ENCODE measurements around the gene DDX27. TPM values are rescaled to one million over a fixed set of nuclear protein-coding genes. Genes with fewer than 3 reads are reported as not detected.

DDX27 gene
- total RNA-seq, 4 donors from 2014 or later, result 30.4 to 45.8 (median 38.2) TPM

DNA sequence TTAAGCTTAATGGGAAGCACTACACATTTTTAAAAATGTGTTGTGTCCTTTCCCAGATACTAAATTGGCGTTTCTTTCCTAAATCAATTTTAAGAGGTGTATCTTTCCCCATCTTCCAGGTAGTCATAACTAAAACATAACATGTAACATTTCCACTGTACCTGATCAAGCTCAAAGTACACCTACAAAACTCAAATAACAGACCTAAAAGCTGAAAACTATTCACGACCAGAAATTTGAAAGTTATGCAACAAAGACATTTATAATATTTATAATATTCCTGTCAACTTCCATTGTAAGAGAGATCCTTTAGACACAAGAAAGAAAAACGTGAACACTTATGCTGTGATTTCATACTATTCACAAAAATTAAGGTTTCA is 34.5 kb upstream of the DDX27 start:
- DNase-seq, result no peak
- H3K9me3 ChIP-seq, result no peaks in the 10 kb centered on the region
- TF ChIP-seq POLR2A (IDR thresholded peaks at IDR 0.05), result no peak
- TF ChIP-seq, protein P1, sequence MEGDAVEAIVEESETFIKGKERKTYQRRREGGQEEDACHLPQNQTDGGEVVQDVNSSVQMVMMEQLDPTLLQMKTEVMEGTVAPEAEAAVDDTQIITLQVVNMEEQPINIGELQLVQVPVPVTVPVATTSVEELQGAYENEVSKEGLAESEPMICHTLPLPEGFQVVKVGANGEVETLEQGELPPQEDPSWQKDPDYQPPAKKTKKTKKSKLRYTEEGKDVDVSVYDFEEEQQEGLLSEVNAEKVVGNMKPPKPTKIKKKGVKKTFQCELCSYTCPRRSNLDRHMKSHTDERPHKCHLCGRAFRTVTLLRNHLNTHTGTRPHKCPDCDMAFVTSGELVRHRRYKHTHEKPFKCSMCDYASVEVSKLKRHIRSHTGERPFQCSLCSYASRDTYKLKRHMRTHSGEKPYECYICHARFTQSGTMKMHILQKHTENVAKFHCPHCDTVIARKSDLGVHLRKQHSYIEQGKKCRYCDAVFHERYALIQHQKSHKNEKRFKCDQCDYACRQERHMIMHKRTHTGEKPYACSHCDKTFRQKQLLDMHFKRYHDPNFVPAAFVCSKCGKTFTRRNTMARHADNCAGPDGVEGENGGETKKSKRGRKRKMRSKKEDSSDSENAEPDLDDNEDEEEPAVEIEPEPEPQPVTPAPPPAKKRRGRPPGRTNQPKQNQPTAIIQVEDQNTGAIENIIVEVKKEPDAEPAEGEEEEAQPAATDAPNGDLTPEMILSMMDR (IDR thresholded peaks at IDR 0.05), result no peak
- H3K27ac ChIP-seq, result peak overlapping the region; percentile 12 to 34 (median 31)
- 70 to 75% methylated on average over 3 of the region's 3 CpGs for WGBS, 2 donors
- no peaks in the 10 kb centered on the region for H3K27me3 ChIP-seq
- H3K4me3 ChIP-seq (replicated peaks in 1 of 3), result no peak overlapping the region
- intact Hi-C loops (cut with DNase I), result loop anchor here (5.0 kb wide), 2 partner anchors 52 to 93 kb away; partner anchors contain the start of gene ZNFX1
- H3K36me3 ChIP-seq, result no peaks in the 10 kb centered on the region
- peaks cover 54 to 62% of the 10 kb centered on the region in 2 donors for H3K4me1 ChIP-seq

DNA sequence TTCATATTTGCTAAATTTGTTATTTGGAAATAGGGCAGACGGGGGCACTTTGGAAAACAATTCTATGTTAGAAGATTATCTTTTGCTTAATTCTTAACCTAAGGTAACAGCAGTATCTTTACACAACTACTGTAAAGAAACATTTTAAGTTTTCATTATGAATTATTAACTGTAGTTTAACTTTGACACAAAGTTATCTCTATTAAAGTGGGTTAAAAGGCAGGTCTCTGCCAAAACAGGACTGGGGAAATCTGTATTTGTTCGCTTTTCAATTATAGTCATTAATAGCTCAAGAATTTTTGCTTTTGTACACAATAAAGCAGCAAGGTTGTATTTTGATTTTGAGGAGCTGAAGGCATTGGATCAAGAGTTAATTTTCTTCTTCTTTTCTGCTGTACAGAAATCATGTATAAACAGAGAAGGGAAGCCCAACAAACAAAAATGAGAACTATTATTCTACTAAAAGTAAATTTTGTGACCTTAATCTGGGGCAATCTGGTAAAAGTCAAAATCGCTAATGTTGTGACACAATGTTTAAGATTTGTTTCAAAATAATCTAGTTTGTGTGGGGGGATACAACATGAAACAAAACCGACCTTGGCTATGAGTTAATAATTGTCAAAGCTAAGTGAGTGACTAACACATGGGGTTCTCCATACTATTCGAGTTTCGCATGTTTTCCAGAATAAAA is 34.0 kb upstream of the DDX27 start:
- H3K4me3 ChIP-seq (replicated peaks in 1 of 3), result no peak overlapping the region
- peak overlapping the region; percentile 81 to 95 (median 88) for H3K27ac ChIP-seq
- 83 to 85% methylated on average over 6 of the region's 6 CpGs for WGBS, 2 donors
- intact Hi-C loops (cut with DNase I), result loop anchor here (5.0 kb wide), 2 partner anchors 53 to 92 kb away; partner anchors contain the start of gene ZNFX1
- DNase-seq, result no peak
- H3K4me1 ChIP-seq, result peaks cover 49 to 56% of the 10 kb centered on the region in 2 donors
- TF ChIP-seq POLR2A (IDR thresholded peaks at IDR 0.05), result no peak
- TF ChIP-seq, protein P1 (IDR thresholded peaks at IDR 0.05), result no peak
- H3K9me3 ChIP-seq, result no peaks in the 10 kb centered on the region
- H3K27me3 ChIP-seq, result no peaks in the 10 kb centered on the region
- H3K36me3 ChIP-seq, result no peaks in the 10 kb centered on the region

DNA sequence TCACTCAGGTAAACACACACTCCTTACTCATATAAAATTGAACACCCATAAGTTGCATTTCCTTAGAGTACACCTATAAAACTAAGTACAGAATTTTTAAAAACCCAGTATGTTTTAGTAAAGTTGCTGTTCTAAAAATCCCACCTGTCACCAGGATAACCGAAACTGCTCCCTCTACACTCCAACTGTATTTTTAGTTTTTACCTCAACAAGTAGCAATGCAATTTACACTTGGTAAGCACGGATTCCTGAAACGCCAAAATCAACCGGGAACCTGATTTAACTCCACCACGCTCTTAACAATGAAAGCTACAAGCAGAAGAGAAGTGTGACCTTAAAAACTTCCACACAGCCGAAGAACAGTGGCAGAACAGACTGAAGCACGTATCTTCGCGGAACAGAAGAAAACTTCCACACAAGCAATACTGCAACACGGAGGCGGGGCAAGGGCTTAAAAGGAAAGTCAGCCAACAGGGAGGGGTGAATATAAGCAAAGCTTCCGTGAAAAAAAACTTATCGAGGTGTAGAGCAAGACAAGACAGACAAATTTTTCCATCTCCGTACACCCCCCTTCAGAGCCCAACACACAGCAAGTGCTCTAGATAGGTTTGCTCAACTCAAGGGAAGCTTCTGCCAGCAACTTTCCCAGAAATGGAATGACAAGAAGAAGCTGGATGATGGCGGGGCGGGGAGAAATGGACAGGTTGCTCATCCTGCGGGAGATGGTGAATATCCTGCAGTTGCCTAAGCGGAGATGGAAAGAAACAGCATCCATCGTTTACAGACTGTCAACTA is 32.5 kb upstream of the DDX27 start:
- H3K4me1 ChIP-seq, result peaks cover 40 to 43% of the 10 kb centered on the region in 2 donors
- no peaks in the 10 kb centered on the region for H3K36me3 ChIP-seq
- intact Hi-C loops (cut with DNase I), result loop anchor here (5.0 kb wide), 2 partner anchors 54 to 91 kb away; partner anchors contain the start of gene ZNFX1
- H3K27ac ChIP-seq, result peak overlapping the region; percentile 81 to 95 (median 88)
- DNase-seq, result peak; percentile 71 to 72
- H3K27me3 ChIP-seq, result no peaks in the 10 kb centered on the region
- H3K4me3 ChIP-seq (replicated peaks in 1 of 3), result peak overlapping the region; percentile 63 to 82 (median 74)
- 1% methylated on average over 19 of the region's 19 CpGs for WGBS, 2 donors
- H3K9me3 ChIP-seq, result no peaks in the 10 kb centered on the region
- TF ChIP-seq, protein P1 (IDR thresholded peaks at IDR 0.05), result no peak
- peak; percentile 2 to 74 for TF ChIP-seq POLR2A (IDR thresholded peaks at IDR 0.05)

DNA sequence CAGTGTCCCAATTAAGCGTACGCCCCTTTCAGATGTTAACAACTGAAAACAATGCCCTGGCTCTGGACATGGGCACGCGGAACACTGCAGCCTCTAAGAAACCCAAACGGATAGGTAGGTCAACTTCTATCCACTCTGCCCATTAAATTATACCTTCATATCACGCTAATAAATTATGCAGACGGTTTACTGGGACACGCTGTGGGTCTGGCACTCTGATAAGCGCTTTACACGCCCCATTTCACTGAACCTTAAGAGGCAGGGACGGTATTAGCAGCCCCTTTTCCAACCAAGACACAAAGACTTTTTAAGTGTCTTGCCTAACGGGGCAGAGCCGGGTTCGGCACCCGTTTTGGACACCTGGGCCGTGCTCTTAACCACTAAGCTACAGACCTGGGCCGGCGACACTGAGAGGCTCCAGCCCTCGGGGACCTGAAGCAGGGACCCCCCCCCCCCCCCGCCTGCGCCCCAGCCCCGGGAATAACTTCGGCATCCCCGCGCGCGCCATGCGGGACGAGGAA is 31.8 kb upstream of the DDX27 start:
- intact Hi-C loops (cut with DNase I), result loop anchor here (5.0 kb wide), 2 partner anchors 55 to 90 kb away; partner anchors contain the start of gene ZNFX1
- WGBS, 2 donors, result 0 to 1% methylated on average over 20 of the region's 29 CpGs
- peak overlapping the region; percentile 81 to 95 (median 88) for H3K27ac ChIP-seq
- no peak for TF ChIP-seq POLR2A (IDR thresholded peaks at IDR 0.05)
- TF ChIP-seq, protein P1 (IDR thresholded peaks at IDR 0.05), result no peak
- H3K27me3 ChIP-seq, result no peaks in the 10 kb centered on the region
- peak overlapping the region; percentile 63 to 82 (median 74) for H3K4me3 ChIP-seq (replicated peaks in 1 of 3)
- H3K4me1 ChIP-seq, result peaks cover 34 to 37% of the 10 kb centered on the region in 2 donors
- H3K36me3 ChIP-seq, result no peaks in the 10 kb centered on the region
- DNase-seq, result peak; percentile 60 to 64
- H3K9me3 ChIP-seq, result no peaks in the 10 kb centered on the region
